Activated CD4-positive, alpha-beta memory T cell treated with anti-CD3 and anti-CD28 coated beads for 36 hours (primary cell): ENCODE data around the gene CAMKK1. TPM values are rescaled to one million over a fixed set of nuclear protein-coding genes. Genes with fewer than 3 reads are reported as not detected.
A peak's percentile ranks its signal among the peaks of the same experiment; 100 is the strongest.
"Not testable (repeated sequence)": the region's sequence is repeated elsewhere in the genome, so short reads cannot be mapped to it uniquely, and the experiment has no call there.

ENCODE experiments used
- CTCF ChIA-PET: fragments of 350-600 bp; sonication (Branson Sonifier 250); formaldehyde crosslinking; loops from one replicate; lab custom pipeline; 2021; ENCODE audit warnings: antibody characterized with exemption, inconsistent platforms; lab: Charles Lee
- POLR2A ChIA-PET: fragments of 350-600 bp; sonication (Branson Sonifier 250); formaldehyde crosslinking; loops from one replicate; lab custom pipeline; 2021; ENCODE audit warnings: antibody characterized with exemption; lab: Charles Lee
- DNase-seq: peaks from one replicate; pipeline ENCODE4 v3.0.0-alpha.2; 2020
- H3K27ac Mint-ChIP-seq: one replicate; pipeline ENCODE4 v1.8.0; 2021; ENCODE audit warnings: mixed read lengths
- H3K27me3 Mint-ChIP-seq: one replicate; pipeline ENCODE4 v1.8.0; 2021; ENCODE audit warnings: mixed read lengths
- H3K36me3 Mint-ChIP-seq: one replicate; pipeline ENCODE4 v1.8.0; 2021; ENCODE audit warnings: mixed read lengths
- H3K4me1 Mint-ChIP-seq: one replicate; pipeline ENCODE4 v1.8.0; 2021; ENCODE audit warnings: low read depth, mixed read lengths
- H3K4me3 Mint-ChIP-seq: one replicate; pipeline ENCODE4 v1.8.0; 2021; ENCODE audit warnings: mild to moderate bottlenecking, mixed read lengths
- H3K9me3 Mint-ChIP-seq: one replicate; pipeline ENCODE4 v1.8.0; 2021; ENCODE audit warnings: mixed read lengths
- intact Hi-C: fragments of 100-400 bp; cut with micrococcal nuclease; formaldehyde crosslinking; loops from one replicate; pipeline ENCODE4 v1.15.1; 2023
- total RNA-seq, 2 experiments: library from RNA; stranded (reverse); gene quantifications; one replicate each; pipeline ENCODE4 v1.2.3, GENCODE V29; 2021

The CAMKK1 gene
- total RNA-seq, 2 experiments from 2014 or later: 3.3 to 3.9 TPM

DNA sequence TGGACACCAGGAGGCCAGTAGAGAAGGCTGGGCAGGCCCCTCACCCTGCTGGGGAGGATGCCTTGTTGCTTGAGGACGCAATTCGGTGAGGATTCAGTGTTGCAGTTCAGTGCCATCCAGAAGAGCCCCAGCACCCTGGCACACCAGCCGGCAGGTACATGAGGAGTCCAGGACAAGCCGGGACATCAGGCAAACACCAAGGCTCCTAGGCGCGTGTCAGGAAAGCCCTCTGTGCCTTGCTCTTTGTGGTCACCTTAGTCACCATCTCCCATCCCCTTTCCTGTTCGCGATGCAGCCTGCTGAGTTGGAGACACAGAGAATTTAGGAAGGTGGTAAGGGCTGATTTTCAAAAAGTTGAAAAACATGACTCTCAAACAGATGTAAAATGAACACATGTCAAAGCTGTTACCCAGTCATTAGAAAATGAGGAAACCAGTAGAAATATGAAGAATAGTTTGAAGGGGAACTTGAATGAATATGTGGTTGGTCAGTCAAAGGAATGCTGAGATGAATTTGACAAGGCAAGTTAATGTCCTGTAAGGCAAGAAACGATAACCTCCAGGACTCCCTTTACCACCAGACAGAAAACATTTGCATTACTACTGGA, 44.5 kb downstream of the CAMKK1 start:
- ChIA-PET CTCF (no interaction called here), POLR2A (no interaction called here)
- Mint-ChIP-seq H3K4me3 (no peak overlapping the region), H3K9me3 (no peaks in the 10 kb centered on the region), H3K4me1 (peaks cover 19% of the 10 kb centered on the region), H3K27me3 (peaks cover 5% of the 10 kb centered on the region), H3K27ac (no peak overlapping the region), H3K36me3 (peaks cover 6% of the 10 kb centered on the region)
- intact Hi-C loops: loop anchor here (5.0 kb wide), 2 partner anchors 64 to 111 kb away; no protein-coding TSS in a partner anchor
- DNase-seq: no peak

GRCh38 chr17:3847165-3847670, 45.6 kb downstream of the CAMKK1 start:
- POLR2A ChIA-PET: interaction anchor here (2.7 kb wide), 1 partner anchor 109 kb away, joined by 18 read pairs; no protein-coding TSS in a partner anchor
- H3K4me3 Mint-ChIP-seq: no peak overlapping the region

GRCh38 chr17:3846437-3847164, 46.3 kb downstream of the CAMKK1 start:
- Mint-ChIP-seq H3K27me3 (no peaks in the 10 kb centered on the region), H3K9me3 (no peaks in the 10 kb centered on the region), H3K4me3 (peak overlapping the region; percentile 94), H3K4me1 (peaks cover 20% of the 10 kb centered on the region), H3K27ac (no peak overlapping the region), H3K36me3 (peaks cover 10% of the 10 kb centered on the region)
- ChIA-PET CTCF (interaction anchor here (0.6 to 6.0 kb wide), 36 partner anchors 10 to 1173 kb away, joined by 3 to 125 read pairs (median 4); partner anchors contain the start of genes ATP2A3, CAMKK1, CTNS and HASPIN), POLR2A (interaction anchor here (1.3 to 2.7 kb wide), 4 partner anchors 10 to 297 kb away, joined by 5 to 18 read pairs (median 6); partner anchors contain the start of genes CYB5D2 and ZZEF1)
- intact Hi-C loops: loop anchor here (1.0 to 5.0 kb wide), 4 partner anchors 66 to 178 kb away; partner anchors contain the start of genes EMC6 and TAX1BP3
- DNase-seq: no peak

More at GRCh38 chr17:3847165-3847670, 45.6 kb downstream of the CAMKK1 start:
- H3K27ac Mint-ChIP-seq: no peak overlapping the region
- no peak for DNase-seq
- CTCF ChIA-PET: interaction anchor here (0.6 to 6.0 kb wide), 7 partner anchors 16 to 401 kb away, joined by 3 to 125 read pairs (median 11); partner anchors contain the start of gene HASPIN
- no peaks in the 10 kb centered on the region for H3K9me3 Mint-ChIP-seq
- intact Hi-C loops: loop anchor here (5.0 kb wide), 2 partner anchors 65 to 110 kb away; no protein-coding TSS in a partner anchor
- H3K4me1 Mint-ChIP-seq: peaks cover 20% of the 10 kb centered on the region
- H3K27me3 Mint-ChIP-seq: peaks cover 3% of the 10 kb centered on the region
- H3K36me3 Mint-ChIP-seq: peaks cover 10% of the 10 kb centered on the region

GRCh38 chr17:3845621-3846436, 47.0 kb downstream of the CAMKK1 start, which contains the start of gene NCBP3:
Gene NCBP3 (minus strand): TSS chr17:3846246. CDS start chr17:3846223, 23 bp downstream.
- H3K27ac Mint-ChIP-seq: peak within 1 kb of the TSS; percentile 86
- intact Hi-C loops: loop anchor here (1.0 to 5.0 kb wide), 5 partner anchors 47 to 178 kb away; partner anchors contain the start of genes CAMKK1, EMC6 and TAX1BP3
- DNase-seq: peak; percentile 93
- no peaks in the 10 kb centered on the region for H3K27me3 Mint-ChIP-seq
- peaks cover 13% of the 10 kb centered on the region for H3K36me3 Mint-ChIP-seq
- POLR2A ChIA-PET: interaction anchor here (0.8 to 2.7 kb wide), 5 partner anchors 9 to 298 kb away, joined by 3 to 18 read pairs (median 5); partner anchors contain the start of genes CYB5D2 and ZZEF1
- no peaks in the 10 kb centered on the region for H3K9me3 Mint-ChIP-seq
- H3K4me1 Mint-ChIP-seq: peaks cover 22% of the 10 kb centered on the region
- CTCF ChIA-PET: interaction anchor here (0.6 to 6.0 kb wide), 40 partner anchors 9 to 1172 kb away, joined by 3 to 125 read pairs (median 4); partner anchors contain the start of genes ATP2A3, CAMKK1, CTNS and HASPIN
- H3K4me3 Mint-ChIP-seq: peak within 1 kb of the TSS; percentile 94

GRCh38 chr17:3845291-3845620, 47.6 kb downstream of the CAMKK1 start:
- Mint-ChIP-seq H3K4me1 (peaks cover 24% of the 10 kb centered on the region), H3K27me3 (no peaks in the 10 kb centered on the region), H3K9me3 (no peaks in the 10 kb centered on the region), H3K36me3 (peaks cover 13% of the 10 kb centered on the region), H3K4me3 (peak overlapping the region; percentile 94), H3K27ac (peak overlapping the region; percentile 86)
- DNase-seq: peak; percentile 79
- intact Hi-C loops: loop anchor here (1.0 to 5.0 kb wide), 3 partner anchors 48 to 108 kb away; partner anchors contain the start of gene CAMKK1
- ChIA-PET CTCF (interaction anchor here (0.7 to 6.0 kb wide), 21 partner anchors 8 to 229 kb away, joined by 3 to 125 read pairs (median 6); partner anchors contain the start of genes ATP2A3, CAMKK1 and HASPIN), POLR2A (interaction anchor here (0.8 to 2.7 kb wide), 5 partner anchors 8 to 298 kb away, joined by 3 to 18 read pairs (median 5); partner anchors contain the start of genes CYB5D2 and ZZEF1)

DNA sequence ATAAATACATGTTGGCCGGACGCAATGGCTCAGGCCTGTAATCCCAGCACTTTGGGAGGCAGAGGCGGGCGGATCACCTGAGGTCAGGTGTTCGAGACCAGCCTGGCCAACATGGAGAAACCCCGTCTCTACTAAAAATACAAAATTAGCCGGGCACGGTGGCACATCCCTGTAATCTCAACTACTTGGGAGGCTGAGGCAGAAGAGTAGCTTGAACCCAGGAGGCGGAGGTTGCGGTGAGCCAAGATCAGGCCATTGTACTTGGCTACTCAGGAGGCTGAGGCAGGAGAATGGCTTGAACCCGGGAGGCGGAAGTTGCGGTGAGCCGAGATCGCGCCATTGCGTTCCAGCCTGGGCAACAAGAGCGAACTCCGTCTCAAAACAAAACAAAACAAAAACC, 48.3 kb downstream of the CAMKK1 start:
- DNase-seq, intact Hi-C loops, H3K27ac Mint-ChIP-seq, H3K27me3 Mint-ChIP-seq, H3K9me3 Mint-ChIP-seq: not testable (repeated sequence)
- H3K36me3 Mint-ChIP-seq: peaks cover 16% of the 10 kb centered on the region
- peaks cover 25% of the 10 kb centered on the region for H3K4me1 Mint-ChIP-seq
- POLR2A ChIA-PET: interaction anchor here (2.1 to 2.7 kb wide), 2 partner anchors 106 to 299 kb away, joined by 8 to 18 read pairs; partner anchors contain the start of genes CYB5D2 and ZZEF1
- CTCF ChIA-PET: interaction anchor here (0.7 to 6.0 kb wide), 17 partner anchors 10 to 294 kb away, joined by 3 to 125 read pairs (median 5); partner anchors contain the start of genes CAMKK1 and P2RX1
- H3K4me3 Mint-ChIP-seq: peak overlapping the region; percentile 94

DNA sequence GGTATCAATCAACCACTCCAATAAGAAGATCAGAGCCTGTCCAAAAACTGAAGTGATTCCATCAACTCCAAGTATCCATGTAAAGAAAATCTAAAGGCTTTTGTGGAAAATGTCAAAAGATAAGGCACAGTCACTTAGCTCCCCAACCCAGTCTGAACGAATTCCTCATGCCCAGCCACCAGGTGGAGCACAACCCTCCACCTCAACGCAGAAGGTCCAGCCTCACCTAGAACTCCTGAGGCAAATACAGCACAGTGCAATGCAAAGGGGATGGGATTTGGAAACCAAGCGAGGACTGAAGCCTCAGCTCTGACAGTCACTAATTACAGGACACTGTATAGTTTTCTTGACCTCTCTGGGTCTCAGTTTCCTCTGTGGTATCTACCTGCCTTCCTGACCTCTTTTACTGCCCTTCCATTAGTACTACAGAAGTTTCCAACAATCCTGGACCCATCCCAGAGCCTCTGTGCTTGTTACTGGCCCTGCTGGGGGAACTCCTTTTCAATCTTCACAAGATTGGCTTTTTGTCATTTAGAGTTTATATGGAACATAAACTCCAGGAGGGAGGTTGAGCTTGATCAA, 48.8 kb downstream of the CAMKK1 start:
- H3K4me3 Mint-ChIP-seq: peak overlapping the region; percentile 94
- H3K27me3 Mint-ChIP-seq: no peaks in the 10 kb centered on the region
- POLR2A ChIA-PET: no interaction called here
- H3K27ac Mint-ChIP-seq: peak overlapping the region; percentile 44
- H3K4me1 Mint-ChIP-seq: peaks cover 25% of the 10 kb centered on the region
- peaks cover 17% of the 10 kb centered on the region for H3K36me3 Mint-ChIP-seq
- peak; percentile 65 for DNase-seq
- CTCF ChIA-PET: interaction anchor here (0.5 to 6.0 kb wide), 22 partner anchors 9 to 294 kb away, joined by 3 to 125 read pairs (median 4); partner anchors contain the start of genes CAMKK1, HASPIN and P2RX1
- no peaks in the 10 kb centered on the region for H3K9me3 Mint-ChIP-seq
- intact Hi-C loops: no loop called here

GRCh38 chr17:3838206-3838605, 54.6 kb downstream of the CAMKK1 start:
- no peak overlapping the region for H3K4me3 Mint-ChIP-seq
- no peak overlapping the region for H3K27ac Mint-ChIP-seq
- no peaks in the 10 kb centered on the region for H3K27me3 Mint-ChIP-seq
- H3K9me3 Mint-ChIP-seq: no peaks in the 10 kb centered on the region
- CTCF ChIA-PET: interaction anchor here (0.8 to 3.1 kb wide), 4 partner anchors 11 to 137 kb away, joined by 3 to 22 read pairs (median 11); no protein-coding TSS in a partner anchor
- peaks cover 10% of the 10 kb centered on the region for H3K4me1 Mint-ChIP-seq
- intact Hi-C loops: no loop called here
- DNase-seq: no peak
- H3K36me3 Mint-ChIP-seq: peaks cover 25% of the 10 kb centered on the region
- POLR2A ChIA-PET: no interaction called here

- Mint-ChIP-seq H3K4me1 (peaks cover 10% of the 10 kb centered on the region), H3K27me3 (no peaks in the 10 kb centered on the region), H3K9me3 (no peaks in the 10 kb centered on the region), H3K36me3 (peaks cover 22% of the 10 kb centered on the region), H3K27ac (no peak overlapping the region), H3K4me3 (no peak overlapping the region)
- POLR2A ChIA-PET: interaction anchor here (0.6 to 1.7 kb wide), 3 partner anchors 9 to 108 kb away, joined by 3 to 5 read pairs (median 4); partner anchors contain the start of gene NCBP3
- intact Hi-C loops: no loop called here
- CTCF ChIA-PET: interaction anchor here (1.3 to 3.1 kb wide), 3 partner anchors 9 to 99 kb away, joined by 5 to 22 read pairs (median 11); partner anchors contain the start of gene NCBP3
- no peak for DNase-seq
Observed at GRCh38 chr17:3836551-3836950, 56.3 kb downstream of the CAMKK1 start.
